GM12878 (cell line): ENCODE data around the gene SIK1. TPM values are rescaled to one million over a fixed set of nuclear protein-coding genes. Genes with fewer than 3 reads are reported as not detected.
"Not testable (repeated sequence)": the region's sequence is repeated elsewhere in the genome, so short reads cannot be mapped to it uniquely, and the experiment has no call there.

Source experiments
- ATAC-seq: fragments of 200-7000 bp; cut with Tn5 transposase; 3 replicates; pipeline ENCODE4 v1.9.1; 2020; ENCODE audit warnings: mild to moderate bottlenecking, moderate library complexity
- BruUV-seq: library from RNA; stranded (reverse); fragments of 400-500 nt; replicated peaks from 2 replicates; lab custom pipeline; 2021; lab: Mats Ljungman, UMichigan
- CTCF ChIA-PET: fragments of 300-600 bp; sonication (Branson Sonifier 250); formaldehyde crosslinking; extraction: SDS; loops from one replicate; lab custom pipeline; 2021; ENCODE audit warnings: inconsistent platforms; lab: Yijun Ruan, JAX
- POLR2A ChIA-PET: fragments of 350-600 bp; formaldehyde crosslinking; extraction: SDS; loops from one replicate; lab custom pipeline; 2021; ENCODE audit warnings: inconsistent platforms; lab: Charles Lee
- RAD21 ChIA-PET: fragments of 300-600 bp; sonication (Branson Sonifier 250); formaldehyde crosslinking; loops from one replicate; lab custom pipeline; 2023; ENCODE audit warnings: antibody characterized with exemption; ENCODE audit not compliant: unreplicated experiment; lab: Charles Lee
- SMC1A ChIA-PET: fragments of 300-600 bp; sonication (Branson Sonifier 250); formaldehyde crosslinking; loops from one replicate; lab custom pipeline; 2023; ENCODE audit not compliant: unreplicated experiment, uncharacterized antibody; lab: Charles Lee
- DNase-seq: peaks from one replicate; pipeline ENCODE4 v3.0.0-alpha.2; 2011; ENCODE audit warnings: low read depth, low spot score
- FAIRE-seq: peaks from 3 replicates; lab custom pipeline; 2011; peaks lifted over from hg19 to GRCh38; lab: Jason Lieb, UNC
- H2AFZ ChIP-seq: 2 replicates; pipeline ENCODE4 v1.6.0; 2011; ENCODE audit warnings: low read depth, low read length, control low read depth; ENCODE audit not compliant: control insufficient read depth
- H3K27ac ChIP-seq: 2 replicates; pipeline ENCODE4 v1.5.1; 2011; ENCODE audit warnings: control low read depth; ENCODE audit not compliant: control insufficient read depth, insufficient read depth
- H3K27me3 ChIP-seq, 2 experiments: replicated peaks in 1 of 2; 2 replicates each; pipeline versions ENCODE4 v1.6.0 to v1.6.1; 2011; ENCODE audit warnings: low read length in 1 of 2; ENCODE audit not compliant: control insufficient read depth in 2 of 2, insufficient read depth in 2 of 2
- H3K36me3 ChIP-seq, 2 experiments: 2 replicates each; pipeline ENCODE4 v1.5.1; 2011; ENCODE audit warnings: low read length in 1 of 2; ENCODE audit not compliant: control insufficient read depth in 2 of 2, insufficient read depth in 2 of 2
- H3K4me1 ChIP-seq: 2 replicates; pipeline ENCODE4 v1.6.1; 2011; ENCODE audit warnings: mild to moderate bottlenecking, low read length, moderate library complexity, mixed read lengths; ENCODE audit not compliant: control insufficient read depth, insufficient read depth
- H3K4me2 ChIP-seq: 2 replicates; pipeline ENCODE4 v1.6.0; 2011; ENCODE audit warnings: control low read depth; ENCODE audit not compliant: control insufficient read depth, insufficient read depth
- H3K4me3 ChIP-seq: fragments of 200-600 bp; sonication (generic); 2 replicates; pipeline ENCODE4 v1.5.1; 2016
- H3K79me2 ChIP-seq: 2 replicates; pipeline ENCODE4 v1.6.0; 2011; ENCODE audit warnings: low read length; ENCODE audit not compliant: control insufficient read depth, insufficient read depth
- H3K9ac ChIP-seq: 2 replicates; pipeline ENCODE4 v1.8.0; 2011; ENCODE audit warnings: low read length, control low read depth, mixed read lengths; ENCODE audit not compliant: control insufficient read depth, insufficient read depth
- H3K9me3 ChIP-seq: replicated peaks from 3 replicates; pipeline ENCODE4 v1.5.1; 2011; ENCODE audit warnings: mild to moderate bottlenecking, low read length; ENCODE audit not compliant: control insufficient read depth, insufficient read depth
- H4K20me1 ChIP-seq: 2 replicates; pipeline ENCODE4 v1.6.0; 2011; ENCODE audit not compliant: control insufficient read depth, insufficient read depth
- WGBS: methylation state at CpG from one replicate; pipeline ENCODE4 v1.1.6; 2016; ENCODE audit warnings: low lambda C conversion rate; ENCODE audit not compliant: insufficient replicate concordance, insufficient coverage; ENCODE audit errors: missing lambda C conversion rate; 5-methylcytosine and 5-hydroxymethylcytosine counted together
- in situ Hi-C: fragments of 300-500 bp; cut with MboI; formaldehyde crosslinking; loops from 9 replicates; pipeline ENCODE4 v1.14.3; 2018; ENCODE audit warnings: mixed read lengths
- intact Hi-C: fragments of 100-400 bp; cut with micrococcal nuclease; formaldehyde crosslinking; loops from one replicate; pipeline ENCODE4 v1.14.2; 2022; ENCODE audit not compliant: unreplicated experiment
- polyA plus RNA-seq, 11 experiments: library from polyadenylated mRNA; depleted of rRNA in 4 of 11; unstranded in 6 of 11; stranded (reverse) in 5 of 11; fragments of >200 nt; fragmentation: Nextera tagmentation in 4 of 11; fragmentation: Illumina TruSeq in 1 of 11; extraction: Ambion mirVana in 4 of 11; extraction: Trizol in 1 of 11; gene quantifications; 1 replicate in 1 of 11; 2 replicates in 10 of 11; pipeline versions ENCODE4 v1.2.1 to v1.2.3, GENCODE V29; 2011 to 2016; ENCODE audit warnings: inconsistent platforms in 2 of 11, missing spikeins in 2 of 11, low read depth in 1 of 11
- total RNA-seq, 4 experiments: library from RNA; depleted of rRNA in 3 of 4; stranded (reverse); fragments of >200 nt in 3 of 4; fragmentation: Illumina TruSeq in 1 of 4; extraction: Trizol in 1 of 4; gene quantifications; 2 replicates each; pipeline versions ENCODE4 v1.2.1 to v1.2.3, GENCODE V29; 2013 to 2021

The SIK1 gene
- total and polyA plus RNA-seq, 10 of the 15 experiments (the other 5 are each of a cell fraction or from before 2014, with no cell fraction given): 0.03 to 7.3 (median 2.1) TPM; not detected in 2

DNA sequence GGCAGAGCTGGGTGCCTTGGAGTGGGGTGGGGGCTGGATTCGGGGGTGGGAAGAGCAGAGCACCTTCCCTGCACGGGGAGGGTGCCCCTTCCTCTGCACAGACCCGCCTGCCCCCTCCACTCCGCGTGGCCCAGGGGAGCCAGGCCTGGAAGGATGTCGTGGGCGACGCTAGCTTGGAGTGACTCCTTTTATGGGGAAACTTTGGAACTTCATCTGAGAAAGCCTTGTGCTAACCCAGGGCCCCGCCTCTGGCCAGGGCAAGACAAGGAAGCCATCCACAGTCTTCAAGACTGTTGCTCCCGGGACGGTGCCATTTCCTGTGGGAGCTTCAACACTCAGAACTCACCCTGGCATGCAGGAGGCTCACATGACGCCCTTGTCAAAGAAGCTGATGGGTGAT, 15.6 kb upstream of the SIK1 start:
- DNase-seq, H3K27me3 ChIP-seq, H3K36me3 ChIP-seq, RAD21 ChIA-PET, SMC1A ChIA-PET, H3K4me1 ChIP-seq, CTCF ChIA-PET, H3K4me3 ChIP-seq, FAIRE-seq, BruUV-seq, H3K79me2 ChIP-seq, H3K9ac ChIP-seq, H3K9me3 ChIP-seq, ATAC-seq, POLR2A ChIA-PET, intact Hi-C loops, H3K4me2 ChIP-seq, in situ Hi-C loops, H4K20me1 ChIP-seq, H3K27ac ChIP-seq, H2AFZ ChIP-seq: not testable (repeated sequence)
- WGBS: no CpG with 5 or more reads among the region's 12 CpGs

GRCh38 chr21:43440835-43441727, 14.2 kb upstream of the SIK1 start:
- H3K4me2 ChIP-seq, SMC1A ChIA-PET, H4K20me1 ChIP-seq, H2AFZ ChIP-seq, RAD21 ChIA-PET, H3K79me2 ChIP-seq, in situ Hi-C loops, H3K4me1 ChIP-seq, H3K27ac ChIP-seq, H3K36me3 ChIP-seq, ATAC-seq, CTCF ChIA-PET, H3K27me3 ChIP-seq, DNase-seq, POLR2A ChIA-PET, intact Hi-C loops, H3K9me3 ChIP-seq, H3K9ac ChIP-seq, FAIRE-seq, BruUV-seq, H3K4me3 ChIP-seq: not testable (repeated sequence)
- WGBS: no CpG with 5 or more reads among the region's 25 CpGs

GRCh38 chr21:43439316-43440075, 12.6 kb upstream of the SIK1 start:
- CTCF ChIA-PET, H2AFZ ChIP-seq, H3K4me2 ChIP-seq, H3K9ac ChIP-seq, in situ Hi-C loops, H3K9me3 ChIP-seq, intact Hi-C loops, H3K4me3 ChIP-seq, POLR2A ChIA-PET, BruUV-seq, DNase-seq, RAD21 ChIA-PET, H3K27ac ChIP-seq, H3K27me3 ChIP-seq, H3K4me1 ChIP-seq, H3K36me3 ChIP-seq, SMC1A ChIA-PET, H3K79me2 ChIP-seq, H4K20me1 ChIP-seq: not testable (repeated sequence)
- ATAC-seq (peak; percentile 88), FAIRE-seq (peak; percentile 100)
- no CpG with 5 or more reads among the region's 6 CpGs for WGBS
